PC-3 (cell line): ENCODE results near the gene MGMT. TPM values are rescaled to one million over a fixed set of nuclear protein-coding genes. Genes with fewer than 3 reads are reported as not detected.

Experiments
- ATAC-seq: fragments of 200-7000 bp; cut with Tn5 transposase; 2 replicates; pipeline ENCODE4 v1.9.1; 2020; ENCODE audit warnings: mild to moderate bottlenecking, moderate library complexity
- BruUV-seq: library from RNA; stranded (reverse); fragments of 400-500 nt; replicated peaks from 2 replicates; lab custom pipeline; 2021; lab: Mats Ljungman, UMichigan
- CTCF ChIA-PET: fragments of 300-600 bp; sonication (Branson Sonifier 250); formaldehyde crosslinking; loops from one replicate; lab custom pipeline; 2022; ENCODE audit warnings: antibody characterized with exemption; lab: Charles Lee
- POLR2A ChIA-PET: fragments of 300-600 bp; sonication (Branson Sonifier 250); formaldehyde crosslinking; loops from one replicate; lab custom pipeline; 2022; ENCODE audit warnings: antibody characterized with exemption; ENCODE audit not compliant: unreplicated experiment; lab: Charles Lee
- DNase-seq: peaks from one replicate; pipeline ENCODE4 v3.0.0-alpha.2; 2015
- H2AFZ ChIP-seq: fragments of 300-600 bp; sonication (generic); 2 replicates; pipeline ENCODE4 v1.6.0; 2016; ENCODE audit warnings: antibody characterized with exemption, low read length
- H3F3A ChIP-seq: fragments of 300-600 bp; sonication (generic); one replicate; pipeline ENCODE4 v1.6.0; 2017; ENCODE audit warnings: antibody characterized with exemption, low read length, control low read depth, mild to moderate bottlenecking; ENCODE audit not compliant: unreplicated experiment
- H3K27ac ChIP-seq: fragments of 300-600 bp; sonication (generic); 2 replicates; pipeline ENCODE4 v1.5.1; 2016; ENCODE audit warnings: mild to moderate bottlenecking, low read length
- H3K27me3 ChIP-seq: fragments of 300-600 bp; sonication (generic); 2 replicates; pipeline ENCODE4 v1.6.1; 2016; ENCODE audit warnings: low read length, mixed read lengths
- H3K36me3 ChIP-seq: fragments of 300-600 bp; sonication (generic); 2 replicates; pipeline ENCODE4 v1.6.1; 2016; ENCODE audit warnings: low read depth, mixed run types, low read length, mixed read lengths
- H3K4me1 ChIP-seq: fragments of 300-600 bp; sonication (generic); 2 replicates; pipeline ENCODE4 v1.5.1; 2016; ENCODE audit warnings: low read length; ENCODE audit not compliant: insufficient read depth
- H3K4me2 ChIP-seq: fragments of 300-600 bp; sonication (generic); 2 replicates; pipeline ENCODE4 v1.6.0; 2016; ENCODE audit warnings: low read length
- H3K4me3 ChIP-seq: fragments of 300-600 bp; sonication (generic); 2 replicates; pipeline ENCODE4 v1.5.1; 2016; ENCODE audit warnings: mild to moderate bottlenecking, low read length, mixed read lengths
- H3K79me2 ChIP-seq: fragments of 300-600 bp; sonication (generic); 2 replicates; pipeline ENCODE4 v1.6.1; 2017; ENCODE audit warnings: low read length, mixed read lengths
- H3K9ac ChIP-seq: fragments of 300-600 bp; sonication (generic); 2 replicates; pipeline ENCODE4 v1.6.0; 2016; ENCODE audit warnings: mild to moderate bottlenecking, low read length
- H3K9me2 ChIP-seq: fragments of 300-600 bp; sonication (generic); replicated peaks from 2 replicates; pipeline ENCODE4 v1.6.1; 2016; ENCODE audit warnings: mixed run types, low read length, mixed read lengths
- H3K9me3 ChIP-seq: fragments of 300-600 bp; sonication (generic); 2 replicates; pipeline ENCODE4 v1.6.1; 2016; ENCODE audit warnings: low read length, mixed read lengths
- H4K20me1 ChIP-seq: fragments of 300-600 bp; sonication (generic); 2 replicates; pipeline ENCODE4 v1.6.1; 2016; ENCODE audit warnings: low read length, mixed read lengths
- EZH2 ChIP-seq: fragments of 300-600 bp; sonication (generic); IDR thresholded peaks from one replicate; pipeline ENCODE4 v1.6.1; 2017; ENCODE audit warnings: antibody characterized with exemption, mild to moderate bottlenecking, low read length; ENCODE audit not compliant: unreplicated experiment
- EZH2phosphoT487 ChIP-seq: fragments of 300-600 bp; sonication (generic); IDR thresholded peaks from 2 replicates; pipeline ENCODE4 v1.6.1; 2018; ENCODE audit warnings: mild to moderate bottlenecking, antibody characterized with exemption, low read length, borderline replicate concordance
- intact Hi-C: fragments of 100-400 bp; cut with micrococcal nuclease; formaldehyde crosslinking; loops from 2 replicates; pipeline ENCODE4 v1.9.0; 2023
- total RNA-seq: library from RNA; depleted of rRNA; stranded (reverse); fragments of >200 nt; gene quantifications from 2 replicates; pipeline ENCODE4 v1.2.3, GENCODE V29; 2014
- TF ChIP-seq, protein P1 (sequence below): fragments of 300-600 bp; sonication (generic); conservative IDR thresholded peaks from 2 replicates; pipeline ENCODE4 v1.5.1; 2017; ENCODE audit warnings: antibody characterized with exemption, low read depth, mild to moderate bottlenecking, low read length

MGMT gene
- total RNA-seq, 1 experiment from 2014 or later, result 19.8 TPM

DNA sequence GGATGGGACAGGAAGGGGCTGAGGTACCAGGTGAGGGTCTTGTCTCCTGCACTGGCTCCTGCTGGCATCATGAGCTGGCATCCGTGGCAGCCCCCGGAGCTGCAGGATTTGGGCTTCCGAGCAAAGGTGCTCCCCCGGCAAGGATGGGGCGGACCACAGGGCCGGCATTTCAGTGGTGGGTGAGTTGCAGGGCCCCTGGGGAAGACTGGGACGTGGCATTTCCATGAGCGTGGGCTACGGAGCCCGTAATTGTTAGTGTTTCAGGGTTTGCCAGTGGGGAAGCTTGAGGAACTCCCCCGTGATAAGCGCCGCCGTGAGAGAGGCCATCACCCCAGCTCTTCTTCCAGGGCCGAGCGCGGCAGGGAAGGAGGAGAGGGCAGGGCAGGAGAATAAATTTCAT lies 235.6 kb downstream of the MGMT start:
- POLR2A ChIA-PET, result no interaction called here
- no peak overlapping the region for H3K4me3 ChIP-seq
- H4K20me1 ChIP-seq, result no peaks in the 10 kb centered on the region
- H3F3A ChIP-seq, result no peaks in the 10 kb centered on the region
- H3K4me2 ChIP-seq, result no peak overlapping the region
- TF ChIP-seq, protein P1, sequence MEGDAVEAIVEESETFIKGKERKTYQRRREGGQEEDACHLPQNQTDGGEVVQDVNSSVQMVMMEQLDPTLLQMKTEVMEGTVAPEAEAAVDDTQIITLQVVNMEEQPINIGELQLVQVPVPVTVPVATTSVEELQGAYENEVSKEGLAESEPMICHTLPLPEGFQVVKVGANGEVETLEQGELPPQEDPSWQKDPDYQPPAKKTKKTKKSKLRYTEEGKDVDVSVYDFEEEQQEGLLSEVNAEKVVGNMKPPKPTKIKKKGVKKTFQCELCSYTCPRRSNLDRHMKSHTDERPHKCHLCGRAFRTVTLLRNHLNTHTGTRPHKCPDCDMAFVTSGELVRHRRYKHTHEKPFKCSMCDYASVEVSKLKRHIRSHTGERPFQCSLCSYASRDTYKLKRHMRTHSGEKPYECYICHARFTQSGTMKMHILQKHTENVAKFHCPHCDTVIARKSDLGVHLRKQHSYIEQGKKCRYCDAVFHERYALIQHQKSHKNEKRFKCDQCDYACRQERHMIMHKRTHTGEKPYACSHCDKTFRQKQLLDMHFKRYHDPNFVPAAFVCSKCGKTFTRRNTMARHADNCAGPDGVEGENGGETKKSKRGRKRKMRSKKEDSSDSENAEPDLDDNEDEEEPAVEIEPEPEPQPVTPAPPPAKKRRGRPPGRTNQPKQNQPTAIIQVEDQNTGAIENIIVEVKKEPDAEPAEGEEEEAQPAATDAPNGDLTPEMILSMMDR, result no peak
- TF ChIP-seq EZH2 (no peak), EZH2phosphoT487 (no peak)
- no peaks in the 10 kb centered on the region for H3K27me3 ChIP-seq
- H3K9me2 ChIP-seq, result no peaks in the 10 kb centered on the region
- no peak overlapping the region for H3K9ac ChIP-seq
- no peak overlapping the region for H3K27ac ChIP-seq
- H3K4me1 ChIP-seq, result no peaks in the 10 kb centered on the region
- no peaks in the 10 kb centered on the region for H3K36me3 ChIP-seq
- intact Hi-C loops, result no loop called here
- ATAC-seq (no peak), DNase-seq (no peak)
- no peak overlapping the region for H2AFZ ChIP-seq
- H3K79me2 ChIP-seq, result no peaks in the 10 kb centered on the region
- BruUV-seq, result no TSS peak
- H3K9me3 ChIP-seq, result no peaks in the 10 kb centered on the region
- CTCF ChIA-PET, result no interaction called here

DNA sequence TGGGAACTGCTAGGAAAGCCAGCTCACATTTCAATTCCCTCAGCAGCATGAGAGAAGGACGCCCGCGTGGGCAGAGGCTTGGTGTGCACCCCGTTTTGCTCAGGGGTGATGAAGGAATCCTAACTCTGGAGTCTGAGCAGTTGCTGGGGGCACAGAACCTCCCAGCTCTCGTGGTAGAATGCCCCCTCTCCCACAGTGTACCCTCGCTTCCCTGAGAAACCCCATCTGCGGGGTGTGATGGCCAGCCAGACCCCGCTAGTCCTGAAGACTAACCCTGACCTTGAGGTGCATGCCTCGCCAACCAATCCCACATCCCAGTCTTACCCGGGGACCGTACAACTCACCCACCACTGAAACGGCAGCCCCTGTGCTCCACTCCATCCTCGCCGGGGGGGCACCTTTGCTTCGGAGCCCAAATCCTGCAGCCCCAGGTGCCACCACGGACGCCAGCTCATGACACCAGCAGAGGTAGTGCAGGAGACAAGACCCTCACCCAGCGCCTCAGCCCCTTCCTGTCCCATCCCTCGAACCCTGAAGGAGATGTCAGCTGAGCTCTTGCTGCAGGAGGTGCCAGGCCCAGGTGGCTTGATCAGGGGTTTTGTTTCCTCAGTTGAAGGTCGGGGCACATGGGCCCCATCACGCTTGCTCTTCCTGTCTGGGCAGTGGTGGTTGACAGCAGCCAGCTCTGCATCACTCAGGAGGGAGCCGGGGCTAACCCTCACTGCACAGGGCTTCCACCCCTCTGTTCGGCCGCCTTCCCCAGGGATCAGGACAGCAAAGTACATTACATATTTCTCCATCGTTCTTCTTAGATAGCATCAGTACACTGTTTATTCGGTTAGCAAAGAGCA lies 236.5 kb downstream of the MGMT start:
- TF ChIP-seq EZH2phosphoT487 (no peak), EZH2 (no peak)
- TF ChIP-seq, protein P1, result no peak
- H3K4me1 ChIP-seq, result no peaks in the 10 kb centered on the region
- no peaks in the 10 kb centered on the region for H3K27me3 ChIP-seq
- H3K4me2 ChIP-seq, result no peak overlapping the region
- POLR2A ChIA-PET, result no interaction called here
- BruUV-seq, result no TSS peak
- intact Hi-C loops, result no loop called here
- no peak overlapping the region for H3K27ac ChIP-seq
- H4K20me1 ChIP-seq, result no peaks in the 10 kb centered on the region
- H3K36me3 ChIP-seq, result no peaks in the 10 kb centered on the region
- CTCF ChIA-PET, result no interaction called here
- ATAC-seq, result no peak
- DNase-seq, result no peak
- H3K4me3 ChIP-seq, result no peak overlapping the region
- no peaks in the 10 kb centered on the region for H3K9me3 ChIP-seq
- no peaks in the 10 kb centered on the region for H3K79me2 ChIP-seq
- no peaks in the 10 kb centered on the region for H3K9me2 ChIP-seq
- H3K9ac ChIP-seq, result no peak overlapping the region
- H3F3A ChIP-seq, result no peaks in the 10 kb centered on the region
- no peak overlapping the region for H2AFZ ChIP-seq

DNA sequence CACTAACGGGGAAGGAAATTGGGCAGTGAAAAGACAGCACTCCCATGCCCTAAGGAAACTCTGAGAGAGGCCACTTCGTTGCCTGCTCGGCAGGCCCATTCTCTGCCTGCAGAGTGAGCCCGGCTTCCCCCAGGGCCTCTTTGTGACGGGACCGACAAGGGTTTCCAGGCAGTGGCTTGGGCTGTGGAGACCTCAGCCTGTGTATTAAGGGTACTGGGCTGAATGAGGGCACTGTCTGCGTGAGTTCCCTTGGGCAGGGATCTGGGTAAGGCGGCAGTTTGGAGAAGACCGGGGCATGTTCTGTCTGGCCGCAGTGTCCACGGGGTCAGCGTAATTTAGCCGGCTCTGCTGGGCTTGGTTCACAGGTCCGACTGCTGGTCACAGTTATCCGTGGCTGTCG lies 237.2 kb downstream of the MGMT start:
- Histone ChIP-seq H3K4me1 (no peaks in the 10 kb centered on the region), H3K9me3 (no peaks in the 10 kb centered on the region), H3K79me2 (no peaks in the 10 kb centered on the region), H3K4me3 (no peak overlapping the region), H2AFZ (no peak overlapping the region), H3K27me3 (no peaks in the 10 kb centered on the region), H3K27ac (no peak overlapping the region), H3K9me2 (no peaks in the 10 kb centered on the region), H4K20me1 (no peaks in the 10 kb centered on the region), H3K9ac (no peak overlapping the region), H3K36me3 (no peaks in the 10 kb centered on the region), H3F3A (no peaks in the 10 kb centered on the region), H3K4me2 (no peak overlapping the region)
- DNase-seq (no peak), ATAC-seq (no peak)
- ChIA-PET POLR2A (no interaction called here), CTCF (no interaction called here)
- BruUV-seq, result no TSS peak
- intact Hi-C loops, result no loop called here
- TF ChIP-seq EZH2 (no peak), EZH2phosphoT487 (no peak)
- TF ChIP-seq, protein P1, result no peak
